KOPT-K1 (cell line): Measurements from ENCODE around the gene SLC25A34.

Experiments used
- H3K27ac ChIP-seq: fragments of 200-600 bp; sonication (generic); 2 replicates; pipeline ENCODE4 v1.5.1; 2016; ENCODE audit warnings: antibody characterized with exemption, mild to moderate bottlenecking, low read depth, low read length; ENCODE audit not compliant: poor library complexity, severe bottlenecking
- H3K36me3 ChIP-seq: fragments of 200-600 bp; sonication (generic); 2 replicates; pipeline ENCODE4 v1.5.1; 2017; ENCODE audit warnings: antibody characterized with exemption, mild to moderate bottlenecking, low read length, moderate library complexity; ENCODE audit not compliant: insufficient read depth
- H3K9me3 ChIP-seq: fragments of 200-600 bp; sonication (generic); 2 replicates; pipeline ENCODE4 v1.5.1; 2017; ENCODE audit warnings: antibody characterized with exemption, low read length, mild to moderate bottlenecking; ENCODE audit not compliant: insufficient read depth, poor library complexity, severe bottlenecking

Gene SLC25A34

GRCh38 chr1:15761366-15762128, 25.5 kb downstream of the SLC25A34 start:
- Histone ChIP-seq H3K9me3 (no peaks in the 10 kb centered on the region), H3K27ac (no peak overlapping the region), H3K36me3 (no peaks in the 10 kb centered on the region)

DNA sequence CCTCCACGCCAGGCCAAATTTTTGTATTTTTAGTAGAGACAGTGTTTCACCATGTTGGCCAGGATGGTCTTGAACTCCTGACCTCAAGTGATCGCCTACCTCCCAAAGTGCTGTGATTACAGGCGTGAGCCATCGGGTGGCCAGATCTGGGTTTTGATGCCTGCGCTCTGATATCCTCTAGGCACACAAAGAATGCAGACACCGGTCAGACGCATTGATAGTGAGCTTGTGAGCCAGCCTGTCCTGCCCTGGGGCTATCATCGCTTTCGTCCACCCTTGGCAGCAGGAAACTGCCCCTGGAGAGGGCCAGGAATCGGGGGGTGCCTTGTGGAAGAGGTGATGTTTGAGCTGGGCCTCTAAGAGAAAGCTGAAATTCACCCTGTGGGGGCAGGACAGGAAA, 26.5 kb downstream of the SLC25A34 start:
- Histone ChIP-seq H3K9me3 (no peaks in the 10 kb centered on the region), H3K36me3 (no peaks in the 10 kb centered on the region), H3K27ac (no peak overlapping the region)

DNA sequence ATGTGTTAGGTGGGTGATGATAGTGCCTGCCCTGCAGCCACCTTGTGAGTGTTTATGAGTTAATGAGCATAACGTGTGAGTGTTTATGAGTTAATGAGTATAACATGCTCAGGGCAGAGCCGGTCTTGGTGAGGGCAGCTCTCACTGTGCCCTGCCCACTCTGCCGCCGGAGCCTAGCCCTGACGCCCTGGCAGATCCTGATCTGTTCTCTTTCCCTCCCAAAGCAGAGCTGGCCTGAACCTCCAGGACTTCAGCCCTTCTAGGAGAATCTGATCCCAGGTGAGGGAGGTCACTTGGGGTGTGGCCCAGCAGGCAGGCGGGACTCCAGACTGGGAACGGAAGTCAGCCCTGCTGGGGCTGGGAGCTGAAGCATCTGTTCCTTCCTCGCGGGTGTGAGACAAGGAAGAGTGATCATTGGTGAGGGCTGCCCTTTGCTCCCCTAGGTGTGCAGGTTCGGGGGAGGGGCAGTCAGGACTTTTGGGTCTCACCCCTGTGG, 28.3 kb downstream of the SLC25A34 start:
- Histone ChIP-seq H3K9me3 (no peaks in the 10 kb centered on the region), H3K27ac (no peak overlapping the region), H3K36me3 (no peaks in the 10 kb centered on the region)

GRCh38 chr1:15764890-15765289, 28.8 kb downstream of the SLC25A34 start:
- no peaks in the 10 kb centered on the region for H3K36me3 ChIP-seq
- H3K9me3 ChIP-seq, result no peaks in the 10 kb centered on the region
- no peak overlapping the region for H3K27ac ChIP-seq

- no peak overlapping the region for H3K27ac ChIP-seq
- no peaks in the 10 kb centered on the region for H3K9me3 ChIP-seq
- H3K36me3 ChIP-seq, result no peaks in the 10 kb centered on the region
Observed at GRCh38 chr1:15765495-15766194, 29.6 kb downstream of the SLC25A34 start.

- Histone ChIP-seq H3K9me3 (no peaks in the 10 kb centered on the region), H3K27ac (no peak overlapping the region), H3K36me3 (no peaks in the 10 kb centered on the region)
Observed at GRCh38 chr1:15767941-15768340, 31.9 kb downstream of the SLC25A34 start.

DNA sequence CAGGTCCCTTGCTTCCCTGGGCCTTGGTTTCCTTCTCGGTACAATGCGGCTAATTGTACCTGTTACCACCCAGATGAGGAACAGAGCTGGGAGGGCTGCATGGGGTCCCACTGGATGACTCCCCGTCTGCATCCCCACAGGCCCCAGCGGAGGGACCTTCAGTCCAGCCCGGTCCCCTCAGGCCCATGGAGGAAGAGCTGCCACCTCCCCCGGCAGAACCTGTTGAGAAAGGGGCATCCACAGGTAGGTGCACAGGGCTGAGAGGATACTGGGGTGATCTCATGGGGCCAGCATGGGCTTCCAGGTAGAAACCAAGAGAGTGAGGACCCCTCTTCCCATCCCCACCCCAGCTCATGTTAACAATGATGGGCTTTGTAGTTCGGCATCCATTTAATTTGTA, 32.3 kb downstream of the SLC25A34 start:
- no peaks in the 10 kb centered on the region for H3K9me3 ChIP-seq
- no peak overlapping the region for H3K27ac ChIP-seq
- H3K36me3 ChIP-seq, result no peaks in the 10 kb centered on the region

GRCh38 chr1:15770313-15770962, 34.4 kb downstream of the SLC25A34 start:
- no peaks in the 10 kb centered on the region for H3K9me3 ChIP-seq
- no peak overlapping the region for H3K27ac ChIP-seq
- no peaks in the 10 kb centered on the region for H3K36me3 ChIP-seq

DNA sequence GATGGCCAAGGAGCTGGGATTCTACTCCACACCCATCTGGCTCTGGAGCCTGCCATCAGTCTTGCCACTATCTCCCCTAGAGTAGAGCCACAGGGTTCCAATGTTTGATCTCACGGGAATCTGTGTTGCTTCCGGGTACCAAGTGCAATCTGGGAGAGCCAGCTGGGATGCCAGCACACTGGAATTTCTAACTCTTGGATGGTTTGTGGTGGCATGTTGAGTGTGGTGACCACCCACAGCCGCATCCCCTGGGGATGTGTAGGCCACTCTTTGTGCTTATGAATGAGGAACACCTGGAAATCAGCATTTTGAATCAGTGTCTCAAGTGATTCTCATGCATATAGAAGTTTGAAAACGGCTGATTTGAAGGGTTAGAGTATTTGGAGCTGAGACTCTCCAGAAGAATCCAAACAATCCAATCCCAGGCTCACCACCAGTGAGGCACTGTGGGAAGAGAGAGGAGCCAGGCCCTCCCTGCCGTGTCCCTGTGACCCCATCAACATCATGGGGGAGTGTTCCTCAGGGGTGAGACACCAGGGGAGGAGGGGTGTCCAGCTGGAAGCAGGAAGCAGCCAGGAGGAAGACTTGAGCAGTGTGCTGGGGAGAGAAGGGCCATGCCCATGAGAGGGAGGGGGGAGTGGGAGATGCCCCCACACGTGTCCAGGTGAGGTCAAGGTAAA, 35.9 kb downstream of the SLC25A34 start:
- no peaks in the 10 kb centered on the region for H3K9me3 ChIP-seq
- H3K36me3 ChIP-seq, result no peaks in the 10 kb centered on the region
- H3K27ac ChIP-seq, result no peak overlapping the region

GRCh38 chr1:15775706-15776105, 39.6 kb downstream of the SLC25A34 start:
- no peak overlapping the region for H3K27ac ChIP-seq
- no peaks in the 10 kb centered on the region for H3K36me3 ChIP-seq
- no peaks in the 10 kb centered on the region for H3K9me3 ChIP-seq

- Histone ChIP-seq H3K36me3 (no peaks in the 10 kb centered on the region), H3K9me3 (no peaks in the 10 kb centered on the region), H3K27ac (no peak overlapping the region)
Observed at GRCh38 chr1:15777909-15778707, 42.0 kb downstream of the SLC25A34 start.

GRCh38 chr1:15785683-15786082, 49.6 kb downstream of the SLC25A34 start:
- H3K9me3 ChIP-seq, result no peaks in the 10 kb centered on the region

GRCh38 chr1:15786581-15786980, 50.5 kb downstream of the SLC25A34 start:
- no peaks in the 10 kb centered on the region for H3K36me3 ChIP-seq
- H3K27ac ChIP-seq, result no peak overlapping the region
- no peaks in the 10 kb centered on the region for H3K9me3 ChIP-seq

More at GRCh38 chr1:15785683-15786082, 49.6 kb downstream of the SLC25A34 start:
- no peak overlapping the region for H3K27ac ChIP-seq
- no peaks in the 10 kb centered on the region for H3K36me3 ChIP-seq

DNA sequence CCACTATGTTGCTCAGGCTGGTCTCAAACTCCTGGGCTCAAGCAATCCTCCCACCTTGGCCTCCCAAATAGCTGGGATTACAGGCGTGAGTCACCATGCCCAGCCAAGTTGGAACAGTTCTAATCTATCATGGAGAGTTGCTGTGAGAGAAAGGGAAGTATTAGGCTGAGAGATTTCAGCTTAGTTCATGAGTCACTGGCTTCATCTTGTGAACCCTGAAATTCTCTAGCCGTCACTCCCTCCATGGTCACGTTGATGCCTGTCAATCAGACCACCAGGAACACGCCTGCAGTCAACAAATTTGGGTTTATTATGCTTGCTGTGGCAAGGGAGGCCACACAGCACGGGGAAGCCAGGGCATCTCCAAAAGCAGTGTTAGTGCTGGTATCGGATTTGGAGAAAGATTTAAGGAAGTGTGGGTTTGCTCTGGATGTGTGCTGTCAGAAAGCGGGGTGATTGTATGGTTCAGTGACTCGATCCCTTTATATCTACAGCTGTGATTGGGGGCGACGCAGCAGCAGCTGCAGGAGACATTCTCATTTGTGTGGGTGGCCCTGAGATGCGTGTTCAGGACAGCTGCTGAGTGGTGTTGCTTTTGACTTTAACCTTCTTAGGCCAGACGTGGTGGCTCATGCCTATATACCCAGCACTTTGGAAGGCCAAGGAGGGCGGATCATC, 52.7 kb downstream of the SLC25A34 start:
- Histone ChIP-seq H3K27ac (no peak overlapping the region), H3K36me3 (no peaks in the 10 kb centered on the region), H3K9me3 (no peaks in the 10 kb centered on the region)
